Heart left ventricle (tissue), 16 donors: Measurements from ENCODE around the gene RASGRP1. TPM values are rescaled to one million over a fixed set of nuclear protein-coding genes. Genes with fewer than 3 reads are reported as not detected.

Experiments
- ATAC-seq, 4 donors: fragments of 200-7000 bp; cut with Tn5 transposase; one replicate each; pipeline ENCODE4 v1.9.1; 2020 to 2022; ENCODE audit warnings: moderate library complexity in 4 of 4, mild to moderate bottlenecking in 3 of 4, moderate number of reproducible peaks in 1 of 4
- DNase-seq, 5 donors: peaks; one replicate each; pipeline ENCODE4 v3.0.0-alpha.2; 2020
- H3K27ac ChIP-seq, 12 donors: fragments of 200-600 bp; sonication (generic) in 4 of 12; one replicate each; pipeline versions ENCODE4 v1.5.0 to v1.8.0; 2016 to 2022; ENCODE audit warnings: mild to moderate bottlenecking in 2 of 12
- H3K27me3 ChIP-seq, 9 donors: fragments of 200-600 bp; sonication (generic) in 2 of 9; one replicate each; pipeline versions ENCODE4 v1.5.1 to v1.8.0; 2016 to 2022; ENCODE audit warnings: mild to moderate bottlenecking in 3 of 9
- H3K36me3 ChIP-seq, 9 donors: fragments of 200-600 bp; sonication (generic) in 2 of 9; one replicate each; pipeline versions ENCODE4 v1.5.0 to v1.8.0; 2018 to 2022; ENCODE audit warnings: mild to moderate bottlenecking in 2 of 9
- H3K4me1 ChIP-seq, 12 donors: fragments of 200-600 bp; sonication (generic) in 4 of 12; one replicate each; pipeline versions ENCODE4 v1.5.0 to v1.8.0; 2016 to 2022; ENCODE audit warnings: mild to moderate bottlenecking in 3 of 12
- H3K4me3 ChIP-seq, 12 donors: fragments of 200-600 bp; sonication (generic) in 4 of 12; one replicate each; pipeline versions ENCODE4 v1.5.0 to v1.8.0; 2017 to 2022; ENCODE audit warnings: mild to moderate bottlenecking in 9 of 12, moderate library complexity in 4 of 12
- H3K9me3 ChIP-seq, 12 donors: fragments of 200-600 bp; sonication (generic) in 4 of 12; one replicate each; pipeline versions ENCODE4 v1.5.0 to v1.8.0; 2016 to 2022; ENCODE audit warnings: mild to moderate bottlenecking in 1 of 12
- POLR2A ChIP-seq, 2 donors: fragments of 450-650 bp; IDR thresholded peaks; one replicate each; pipeline ENCODE4 v1.6.1; 2017; ENCODE audit warnings: antibody characterized with exemption in 2 of 2, mild to moderate bottlenecking in 2 of 2, moderate library complexity in 2 of 2
- WGBS, 4 donors: extraction: QIAGEN DNeasy Blood & Tissue Kit in 2 of 4; methylation state at CpG; one replicate each; pipeline versions ENCODE4 v1.1.5 to v1.1.7; 2013 to 2018; 5-methylcytosine and 5-hydroxymethylcytosine counted together
- intact Hi-C, 10 donors: fragments of 100-400 bp; cut with DNase I; formaldehyde crosslinking; loops; one replicate each; pipeline versions ENCODE4 v1.11.1 to v1.14.2; 2022
- polyA plus RNA-seq, 2 donors: library from polyadenylated mRNA; stranded (reverse); fragments of 200-250 nt; gene quantifications; one replicate each; pipeline ENCODE4 v1.2.3, GENCODE V29; 2013
- total RNA-seq, 9 donors: library from RNA; depleted of rRNA in 2 of 9; stranded (reverse); fragments of >200 nt in 2 of 9; fragmentation: NEBNext Ultra II Directional in 3 of 9; extraction: Animal tissue kit (Norgen Biotek cat#: 25700) in 3 of 9; gene quantifications; one replicate each; pipeline versions ENCODE4 v1.1.0 to v1.2.4, GENCODE V29; 2016 to 2023
- TF ChIP-seq, protein P1 (sequence below), 12 donors: fragments of 200-600 bp; sonication (generic) in 4 of 12; IDR thresholded peaks; one replicate each; pipeline versions ENCODE4 v1.5.0 to v1.8.0; 2018 to 2022; ENCODE audit warnings: antibody characterized with exemption in 12 of 12, mild to moderate bottlenecking in 5 of 12
- donor health status: ischemic (EF 13 %, LVEDD 7.1; RV severe dilation, severe dysfunction).
- donor health status: healthy with polysubstance abuse.
- donor health status: DM: no; HTN: yes; CAD: no.
- donor health status: DM: no; HTN: no; CAD: no.
- donor health status: ischemic (EF 25% LVEDD 6.9; RV normal size, moderate dysfunction).
- donor health status: ischemic (EF 25% LVEDD 5.7; RV mildly dilated, moderate dysfunction).
- donor health status: healthy.
- donor health status: DM: yes; HTN: yes; CAD: no.
- donor health status: ischemic (EF 35%, LVEDD 5.7; RV mildly dilated, moderate dysfunction).
- donor health status: nonischemic (EF 11% LVEDD 7.7; RV severe dilation, severe dysfunction).
- donor health status: DM: yes; HTN: yes; CAD: no.
- donor health status: PGD.
- donor health status: ischemic (EF 29% LVEDD 5.4; RV normal size, mild dysfunction).
- donor health status: nonischemic (EF 23%, LVEDD 6.1; RV moderate dilation, normal function).

RASGRP1 gene
- total and polyA plus RNA-seq, 11 donors = 0.03 to 5.5 (median 0.54) TPM; not detected in 1

DNA sequence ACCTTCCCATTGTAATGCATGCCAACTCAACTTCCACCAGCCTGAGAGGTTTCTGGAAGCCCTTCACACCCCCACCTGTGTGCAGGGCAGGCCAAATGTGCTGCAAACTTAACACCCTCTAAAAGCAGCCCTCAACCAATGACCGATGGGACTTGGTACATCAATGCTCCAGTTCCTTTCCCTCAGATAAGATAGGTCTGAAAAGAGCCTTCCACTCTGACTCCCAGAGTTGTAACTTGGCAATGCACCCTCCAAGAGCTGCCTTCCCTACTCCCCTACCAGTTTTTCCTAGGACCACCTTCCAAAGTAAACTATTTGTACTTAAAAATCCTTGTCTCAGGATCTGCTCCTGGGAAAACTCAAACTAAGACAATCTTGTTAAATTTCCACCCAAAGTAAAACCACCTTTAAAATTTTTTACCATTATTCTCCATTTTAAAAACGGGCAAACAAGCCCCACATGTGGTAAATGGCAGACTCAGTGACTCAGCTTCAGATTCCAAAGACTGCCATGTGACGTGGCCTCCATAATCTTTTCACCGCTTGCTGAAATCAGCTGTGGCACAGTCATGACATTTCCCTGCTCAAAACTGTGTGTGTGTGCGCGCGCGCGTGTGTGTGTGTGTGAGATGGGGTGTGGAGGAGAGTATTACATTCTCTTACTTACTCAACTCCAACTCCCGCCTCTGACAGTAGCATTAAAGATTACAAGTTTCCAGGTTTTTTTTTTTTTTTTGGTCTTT lies 17.2 kb downstream of the RASGRP1 start:
- Histone ChIP-seq H3K27ac (no peak overlapping the region), H3K27me3 (peaks cover 0 to 19% (median 0%) of the 10 kb centered on the region in 9 donors), H3K9me3 (no peaks in the 10 kb centered on the region), H3K4me1 (no peaks in the 10 kb centered on the region), H3K36me3 (no peaks in the 10 kb centered on the region), H3K4me3 (no peak overlapping the region)
- ATAC-seq (no peak), DNase-seq (no peak)
- 78 to 86% (median 81%) methylated on average over 10 of the region's 10 CpGs for WGBS, 4 donors
- TF ChIP-seq, protein P1, sequence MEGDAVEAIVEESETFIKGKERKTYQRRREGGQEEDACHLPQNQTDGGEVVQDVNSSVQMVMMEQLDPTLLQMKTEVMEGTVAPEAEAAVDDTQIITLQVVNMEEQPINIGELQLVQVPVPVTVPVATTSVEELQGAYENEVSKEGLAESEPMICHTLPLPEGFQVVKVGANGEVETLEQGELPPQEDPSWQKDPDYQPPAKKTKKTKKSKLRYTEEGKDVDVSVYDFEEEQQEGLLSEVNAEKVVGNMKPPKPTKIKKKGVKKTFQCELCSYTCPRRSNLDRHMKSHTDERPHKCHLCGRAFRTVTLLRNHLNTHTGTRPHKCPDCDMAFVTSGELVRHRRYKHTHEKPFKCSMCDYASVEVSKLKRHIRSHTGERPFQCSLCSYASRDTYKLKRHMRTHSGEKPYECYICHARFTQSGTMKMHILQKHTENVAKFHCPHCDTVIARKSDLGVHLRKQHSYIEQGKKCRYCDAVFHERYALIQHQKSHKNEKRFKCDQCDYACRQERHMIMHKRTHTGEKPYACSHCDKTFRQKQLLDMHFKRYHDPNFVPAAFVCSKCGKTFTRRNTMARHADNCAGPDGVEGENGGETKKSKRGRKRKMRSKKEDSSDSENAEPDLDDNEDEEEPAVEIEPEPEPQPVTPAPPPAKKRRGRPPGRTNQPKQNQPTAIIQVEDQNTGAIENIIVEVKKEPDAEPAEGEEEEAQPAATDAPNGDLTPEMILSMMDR (IDR thresholded peaks at IDR 0.05) = no peak
- no peak for TF ChIP-seq POLR2A (IDR thresholded peaks at IDR 0.05)
- intact Hi-C loops = no loop called here

DNA sequence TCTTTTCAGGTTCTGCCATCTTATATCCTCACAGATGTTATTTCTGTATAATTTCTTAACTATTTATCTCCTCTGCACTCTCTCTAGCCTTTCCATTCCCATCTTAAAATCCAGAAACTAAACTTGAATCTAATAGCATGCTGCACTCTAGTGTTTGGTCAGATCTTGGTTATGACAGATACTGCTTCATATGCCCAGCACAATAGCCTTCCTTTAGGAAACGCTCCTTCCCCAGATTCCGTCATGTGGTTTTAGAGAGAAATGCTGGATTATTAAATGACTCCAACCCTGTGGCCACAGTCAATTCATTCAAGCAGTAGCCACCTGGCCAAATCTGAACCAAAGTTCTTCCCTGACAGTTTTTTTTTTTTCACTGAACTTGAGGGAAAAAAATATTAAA lies 19.4 kb downstream of the RASGRP1 start:
- no peaks in the 10 kb centered on the region for H3K36me3 ChIP-seq
- no peak overlapping the region for H3K4me3 ChIP-seq
- ATAC-seq (no peak), DNase-seq (no peak)
- no peaks in the 10 kb centered on the region for H3K9me3 ChIP-seq
- no peaks in the 10 kb centered on the region for H3K4me1 ChIP-seq
- H3K27me3 ChIP-seq = peaks cover 0 to 13% (median 0%) of the 10 kb centered on the region in 9 donors
- WGBS, 4 donors = 62 to 78% (median 75%) methylated on average over 2 of the region's 2 CpGs
- H3K27ac ChIP-seq = no peak overlapping the region
- intact Hi-C loops = no loop called here
- no peak for TF ChIP-seq POLR2A (IDR thresholded peaks at IDR 0.05)

DNA sequence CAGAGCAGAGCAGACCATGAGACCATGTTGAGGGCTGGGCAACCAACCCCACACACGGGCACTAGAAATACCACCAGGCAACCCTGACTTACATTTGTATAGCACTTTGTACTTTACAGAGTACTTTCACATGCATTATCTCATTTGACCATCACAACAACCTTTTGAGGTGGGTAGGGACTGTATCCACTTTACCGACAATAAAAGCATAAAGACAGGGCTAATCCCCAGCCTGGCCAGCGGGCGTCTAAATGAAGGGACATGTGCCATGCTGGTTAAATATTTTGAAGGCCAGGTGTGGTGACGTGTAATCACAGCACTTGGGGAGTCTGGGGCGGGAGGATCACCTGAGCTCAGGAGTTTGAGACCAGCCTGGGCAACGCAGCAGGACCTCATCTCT lies 23.6 kb downstream of the RASGRP1 start:
- WGBS, 4 donors = 89 to 93% (median 90%) methylated on average over 7 of the region's 7 CpGs
- ATAC-seq (no peak), DNase-seq (no peak)
- H3K9me3 ChIP-seq = no peaks in the 10 kb centered on the region
- H3K4me1 ChIP-seq = peaks cover 0 to 8% (median under 1%) of the 10 kb centered on the region in 12 donors
- TF ChIP-seq POLR2A (IDR thresholded peaks at IDR 0.05) = no peak
- TF ChIP-seq, protein P1 (IDR thresholded peaks at IDR 0.05) = no peak
- intact Hi-C loops = no loop called here
- H3K27ac ChIP-seq = no peak overlapping the region
- no peaks in the 10 kb centered on the region for H3K27me3 ChIP-seq
- no peaks in the 10 kb centered on the region for H3K36me3 ChIP-seq
- no peak overlapping the region for H3K4me3 ChIP-seq

DNA sequence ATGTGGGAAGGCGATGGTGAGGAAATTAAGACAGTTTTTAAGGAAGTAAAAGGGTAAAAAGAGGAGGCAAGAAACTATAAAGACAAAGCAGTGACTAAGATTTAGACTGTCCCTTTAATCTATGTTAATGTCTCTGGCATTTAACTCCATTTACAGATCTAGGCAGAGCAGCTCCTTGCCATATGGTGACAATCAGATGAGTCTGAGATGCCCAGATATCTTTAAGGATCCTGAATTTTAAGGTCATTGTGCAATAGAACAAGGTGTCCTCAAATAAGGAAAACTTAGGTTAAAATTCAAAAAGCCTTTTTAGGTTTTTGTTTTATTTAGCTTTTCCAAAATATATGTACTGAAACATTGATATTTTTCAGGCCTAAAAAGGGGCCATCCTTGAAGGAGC lies 24.1 kb downstream of the RASGRP1 start:
- DNase-seq = no peak
- TF ChIP-seq, protein P1 (IDR thresholded peaks at IDR 0.05) = no peak
- no peak for TF ChIP-seq POLR2A (IDR thresholded peaks at IDR 0.05)
- intact Hi-C loops = no loop called here
- Histone ChIP-seq H3K27ac (no peak overlapping the region), H3K4me3 (no peak overlapping the region), H3K9me3 (no peaks in the 10 kb centered on the region), H3K36me3 (no peaks in the 10 kb centered on the region), H3K4me1 (peaks cover 0 to 13% (median 4%) of the 10 kb centered on the region in 12 donors), H3K27me3 (no peaks in the 10 kb centered on the region)
- WGBS, 4 donors = 91 to 98% (median 94%) methylated on average over 1 of the region's 1 CpG
- no peak for ATAC-seq

DNA sequence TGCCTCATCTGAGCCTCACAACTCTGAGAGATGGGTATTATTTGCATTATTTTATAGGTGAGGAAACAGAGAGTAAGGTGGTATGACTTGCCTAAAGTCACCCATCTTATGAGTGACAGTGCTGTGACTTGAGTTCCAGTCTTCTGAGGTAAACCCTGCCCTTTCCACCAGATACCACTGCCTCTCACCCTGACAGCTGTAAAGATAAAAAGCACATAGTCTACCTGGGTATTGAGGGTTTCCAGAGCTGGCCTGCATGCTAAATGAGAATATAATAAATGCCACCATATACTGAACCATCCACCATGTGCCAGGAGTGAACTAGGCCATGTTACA lies 25.6 kb downstream of the RASGRP1 start:
- Histone ChIP-seq H3K27ac (no peak overlapping the region), H3K4me3 (no peak overlapping the region), H3K36me3 (no peaks in the 10 kb centered on the region), H3K9me3 (no peaks in the 10 kb centered on the region), H3K27me3 (no peaks in the 10 kb centered on the region), H3K4me1 (peaks cover 0 to 20% (median 6%) of the 10 kb centered on the region in 12 donors)
- ATAC-seq = no peak
- intact Hi-C loops = no loop called here
- TF ChIP-seq POLR2A (IDR thresholded peaks at IDR 0.05) = no peak
- no peak for DNase-seq
